Transverse colon (tissue), 4 donors: ENCODE measurements around the gene PDE4B.

Experiments used
- POLR2A ChIP-seq: fragments of 450-650 bp; IDR thresholded peaks from one replicate; pipeline ENCODE4 v1.6.1; 2016; ENCODE audit warnings: antibody characterized with exemption, mild to moderate bottlenecking, moderate library complexity
- POLR2AphosphoS5 ChIP-seq, 3 donors: sonication (generic); formaldehyde crosslinking; IDR thresholded peaks; one replicate each; pipeline ENCODE4 v1.6.1; 2016; ENCODE audit warnings: antibody characterized with exemption in 3 of 3
- TF ChIP-seq, protein P1 (sequence below), 5 experiments: fragments of 200-600 bp in 3 of 5; fragments of 450-650 bp in 2 of 5; sonication (generic) in 3 of 5; IDR thresholded peaks; 1 replicate in 2 of 5; 2 replicates in 3 of 5; pipeline ENCODE4 v1.5.1; 2016 to 2017; ENCODE audit warnings: antibody characterized with exemption in 5 of 5, inconsistent platforms in 3 of 5, mild to moderate bottlenecking in 2 of 5, moderate library complexity in 1 of 5

DNA sequence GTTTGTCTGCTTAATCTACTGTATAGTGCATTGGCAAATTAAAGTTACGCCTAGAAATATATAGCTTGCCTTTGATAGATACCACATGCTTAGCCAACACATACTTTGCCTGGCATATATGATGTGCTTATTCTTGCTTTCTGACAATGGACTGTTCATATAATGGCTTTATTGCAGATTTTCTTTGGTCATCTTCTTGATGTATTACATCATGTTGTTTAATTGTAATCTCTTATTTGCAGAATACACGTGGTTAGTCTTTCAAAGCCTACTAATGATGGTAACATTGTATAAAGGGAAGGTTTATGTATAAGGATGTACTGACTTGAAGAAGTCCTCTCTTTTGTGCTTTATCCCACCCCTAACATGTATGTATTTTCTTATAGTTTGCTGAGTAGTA is 201.5 kb downstream of the PDE4B start:
- TF ChIP-seq, protein P1, sequence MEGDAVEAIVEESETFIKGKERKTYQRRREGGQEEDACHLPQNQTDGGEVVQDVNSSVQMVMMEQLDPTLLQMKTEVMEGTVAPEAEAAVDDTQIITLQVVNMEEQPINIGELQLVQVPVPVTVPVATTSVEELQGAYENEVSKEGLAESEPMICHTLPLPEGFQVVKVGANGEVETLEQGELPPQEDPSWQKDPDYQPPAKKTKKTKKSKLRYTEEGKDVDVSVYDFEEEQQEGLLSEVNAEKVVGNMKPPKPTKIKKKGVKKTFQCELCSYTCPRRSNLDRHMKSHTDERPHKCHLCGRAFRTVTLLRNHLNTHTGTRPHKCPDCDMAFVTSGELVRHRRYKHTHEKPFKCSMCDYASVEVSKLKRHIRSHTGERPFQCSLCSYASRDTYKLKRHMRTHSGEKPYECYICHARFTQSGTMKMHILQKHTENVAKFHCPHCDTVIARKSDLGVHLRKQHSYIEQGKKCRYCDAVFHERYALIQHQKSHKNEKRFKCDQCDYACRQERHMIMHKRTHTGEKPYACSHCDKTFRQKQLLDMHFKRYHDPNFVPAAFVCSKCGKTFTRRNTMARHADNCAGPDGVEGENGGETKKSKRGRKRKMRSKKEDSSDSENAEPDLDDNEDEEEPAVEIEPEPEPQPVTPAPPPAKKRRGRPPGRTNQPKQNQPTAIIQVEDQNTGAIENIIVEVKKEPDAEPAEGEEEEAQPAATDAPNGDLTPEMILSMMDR (IDR thresholded peaks at IDR 0.05) = no peak
- no peak for TF ChIP-seq POLR2A
- TF ChIP-seq POLR2AphosphoS5 (IDR thresholded peaks at IDR 0.05) = no peak
